ENCODE results near the gene POU2AF1.

POU2AF1 gene, protein sequence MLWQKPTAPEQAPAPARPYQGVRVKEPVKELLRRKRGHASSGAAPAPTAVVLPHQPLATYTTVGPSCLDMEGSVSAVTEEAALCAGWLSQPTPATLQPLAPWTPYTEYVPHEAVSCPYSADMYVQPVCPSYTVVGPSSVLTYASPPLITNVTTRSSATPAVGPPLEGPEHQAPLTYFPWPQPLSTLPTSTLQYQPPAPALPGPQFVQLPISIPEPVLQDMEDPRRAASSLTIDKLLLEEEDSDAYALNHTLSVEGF

DNA sequence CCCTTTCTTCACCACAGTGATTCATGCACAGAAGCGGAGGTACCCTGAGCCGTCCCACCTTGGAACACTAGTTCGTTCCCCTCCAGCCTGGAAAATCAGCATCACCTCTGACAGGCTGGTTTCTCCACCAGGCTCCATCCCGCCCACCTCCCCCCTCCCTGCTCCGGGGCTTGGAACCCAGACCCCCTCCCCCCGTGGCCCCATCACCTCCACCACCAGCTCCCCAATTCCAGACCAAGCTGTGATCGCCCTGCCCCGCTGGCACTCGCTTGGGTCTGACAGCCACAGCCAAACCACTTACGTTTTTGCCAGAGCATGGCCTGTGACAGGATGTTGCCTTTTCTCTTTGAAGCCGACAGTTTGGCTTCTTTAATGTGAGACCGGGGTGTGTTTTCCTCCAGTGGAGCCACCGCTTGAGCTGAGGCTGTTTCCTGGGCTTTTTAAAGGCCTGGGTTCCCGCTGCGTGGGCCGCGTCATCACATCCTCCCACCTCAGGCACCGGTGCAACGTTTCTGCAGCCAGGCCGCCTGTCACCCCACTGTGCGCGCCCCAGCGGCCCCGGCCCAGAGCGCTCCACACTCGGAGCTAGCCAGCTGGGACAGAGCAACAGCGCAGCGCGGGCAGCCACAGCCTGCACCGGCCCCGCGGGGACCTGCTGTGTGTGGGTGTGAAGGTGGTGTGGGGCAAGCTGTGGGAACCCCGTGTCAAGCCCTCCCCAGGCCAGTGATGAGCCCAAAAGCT, at the start of gene POU2AF1:
Gene POU2AF1, minus strand, starts transcription at position 415 of the 741 bp plus-strand sequence. Its CDS starts 98 bp downstream, at position 317.
- in situ Hi-C loops (cut with MboI; ENCODE audit: low sequenced_read_pairs, unreplicated experiment): no loop called here

DNA sequence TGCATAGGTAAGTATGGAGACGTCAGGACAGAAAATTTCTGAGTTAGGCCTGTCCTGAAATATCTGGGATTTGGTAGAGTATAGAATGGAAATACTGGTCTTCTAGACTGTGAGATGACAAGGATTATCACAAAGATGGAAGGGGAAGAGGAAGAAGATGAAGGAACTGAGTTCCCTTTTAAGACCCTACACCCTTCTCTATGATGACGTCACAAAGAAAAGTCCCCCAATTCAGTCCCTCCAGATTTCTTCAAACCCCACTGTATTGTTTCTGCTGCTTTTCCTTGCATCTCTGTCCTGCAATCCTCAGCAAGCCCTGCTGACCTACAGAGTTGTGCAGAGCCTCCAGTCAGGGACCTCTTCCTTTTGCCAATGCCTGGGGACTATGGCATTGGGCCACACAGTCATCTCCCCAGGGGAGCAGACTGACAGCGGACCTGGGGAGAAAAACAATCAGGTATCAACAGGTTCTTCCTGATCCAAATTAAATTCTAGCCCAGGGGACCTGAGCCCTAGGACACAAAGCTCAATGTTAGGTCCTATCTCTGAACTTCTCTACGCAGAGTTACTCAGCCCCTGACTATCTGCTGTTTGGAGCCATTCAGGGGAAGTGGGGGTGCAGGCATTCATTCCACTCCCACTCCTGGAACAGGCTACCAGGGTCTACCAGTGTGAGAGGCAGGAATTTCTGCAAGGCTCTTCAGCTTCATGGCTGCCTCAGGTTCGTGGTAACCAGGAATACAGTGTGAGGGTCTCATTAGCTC, 49.2 kb upstream of the POU2AF1 start:
- in situ Hi-C loops (cut with MboI; ENCODE audit: low sequenced_read_pairs, unreplicated experiment): loop anchor here (5.0 to 25.0 kb wide), 2 partner anchors 146 to 966 kb away; no protein-coding TSS in a partner anchor
- no peak for DNase-seq (ENCODE audit: low spot score)
- TF ChIP-seq, protein P1, sequence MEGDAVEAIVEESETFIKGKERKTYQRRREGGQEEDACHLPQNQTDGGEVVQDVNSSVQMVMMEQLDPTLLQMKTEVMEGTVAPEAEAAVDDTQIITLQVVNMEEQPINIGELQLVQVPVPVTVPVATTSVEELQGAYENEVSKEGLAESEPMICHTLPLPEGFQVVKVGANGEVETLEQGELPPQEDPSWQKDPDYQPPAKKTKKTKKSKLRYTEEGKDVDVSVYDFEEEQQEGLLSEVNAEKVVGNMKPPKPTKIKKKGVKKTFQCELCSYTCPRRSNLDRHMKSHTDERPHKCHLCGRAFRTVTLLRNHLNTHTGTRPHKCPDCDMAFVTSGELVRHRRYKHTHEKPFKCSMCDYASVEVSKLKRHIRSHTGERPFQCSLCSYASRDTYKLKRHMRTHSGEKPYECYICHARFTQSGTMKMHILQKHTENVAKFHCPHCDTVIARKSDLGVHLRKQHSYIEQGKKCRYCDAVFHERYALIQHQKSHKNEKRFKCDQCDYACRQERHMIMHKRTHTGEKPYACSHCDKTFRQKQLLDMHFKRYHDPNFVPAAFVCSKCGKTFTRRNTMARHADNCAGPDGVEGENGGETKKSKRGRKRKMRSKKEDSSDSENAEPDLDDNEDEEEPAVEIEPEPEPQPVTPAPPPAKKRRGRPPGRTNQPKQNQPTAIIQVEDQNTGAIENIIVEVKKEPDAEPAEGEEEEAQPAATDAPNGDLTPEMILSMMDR (IDR thresholded peaks at IDR 0.05; ENCODE audit: borderline replicate concordance, control extremely low read depth, extremely low read depth, insufficient read depth, missing control alignments): no peak

More for the DNA sequence above, at the start of gene POU2AF1:
- TF ChIP-seq, protein P1 (IDR thresholded peaks at IDR 0.05; ENCODE audit: borderline replicate concordance, control extremely low read depth, extremely low read depth, insufficient read depth, missing control alignments): no peak
- DNase-seq (ENCODE audit: low spot score): peak; percentile 82

DNA sequence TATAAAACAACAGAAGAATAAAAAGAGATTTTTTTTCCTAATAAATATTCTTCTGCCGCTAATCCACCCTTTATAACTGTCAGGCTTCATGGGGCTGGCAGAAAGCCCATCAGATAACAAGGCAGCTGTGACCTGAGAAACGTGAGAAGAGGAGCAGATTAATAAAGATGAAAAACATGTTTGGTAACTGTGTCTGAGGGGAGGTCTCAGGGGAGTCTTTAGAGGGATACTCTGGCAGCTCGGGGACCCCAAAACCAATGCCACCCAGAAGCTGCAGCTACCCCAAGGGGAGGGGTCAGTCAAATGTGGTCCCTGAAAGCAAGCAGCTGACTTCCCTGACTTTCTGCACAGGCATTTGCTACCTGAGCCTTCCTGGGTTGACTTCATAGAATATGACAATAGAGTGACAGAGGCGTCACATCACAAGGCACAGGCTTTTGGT, 48.4 kb upstream of the POU2AF1 start:
- DNase-seq (ENCODE audit: low spot score): no peak
- in situ Hi-C loops (cut with MboI; ENCODE audit: low sequenced_read_pairs, unreplicated experiment): loop anchor here (5.0 to 25.0 kb wide), 2 partner anchors 145 to 965 kb away; no protein-coding TSS in a partner anchor
- TF ChIP-seq, protein P1 (IDR thresholded peaks at IDR 0.05; ENCODE audit: borderline replicate concordance, control extremely low read depth, extremely low read depth, insufficient read depth, missing control alignments): no peak

DNA sequence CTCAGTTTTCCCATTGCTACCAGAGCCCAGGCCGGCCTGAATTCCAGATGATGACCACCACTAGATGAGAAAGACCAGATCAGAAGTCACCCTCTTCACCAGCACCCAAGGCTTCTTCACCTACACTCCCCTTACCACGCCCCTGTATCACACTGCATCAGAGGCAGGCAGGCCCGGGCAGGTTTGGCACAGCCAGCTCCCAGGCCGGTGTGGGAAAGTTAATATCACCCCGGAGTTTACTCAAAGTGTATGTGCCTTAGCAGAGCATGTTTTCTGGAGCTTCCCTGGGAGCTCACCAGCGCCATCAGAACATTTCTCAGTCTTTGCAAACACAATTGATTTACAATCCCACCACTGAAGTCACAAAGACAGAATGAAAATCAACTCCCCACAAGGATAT, 47.5 kb upstream of the POU2AF1 start:
- in situ Hi-C loops (cut with MboI; ENCODE audit: low sequenced_read_pairs, unreplicated experiment): loop anchor here (5.0 to 25.0 kb wide), 2 partner anchors 144 to 964 kb away; no protein-coding TSS in a partner anchor
- TF ChIP-seq, protein P1 (IDR thresholded peaks at IDR 0.05; ENCODE audit: borderline replicate concordance, control extremely low read depth, extremely low read depth, insufficient read depth, missing control alignments): no peak
- DNase-seq (ENCODE audit: low spot score): no peak

DNA sequence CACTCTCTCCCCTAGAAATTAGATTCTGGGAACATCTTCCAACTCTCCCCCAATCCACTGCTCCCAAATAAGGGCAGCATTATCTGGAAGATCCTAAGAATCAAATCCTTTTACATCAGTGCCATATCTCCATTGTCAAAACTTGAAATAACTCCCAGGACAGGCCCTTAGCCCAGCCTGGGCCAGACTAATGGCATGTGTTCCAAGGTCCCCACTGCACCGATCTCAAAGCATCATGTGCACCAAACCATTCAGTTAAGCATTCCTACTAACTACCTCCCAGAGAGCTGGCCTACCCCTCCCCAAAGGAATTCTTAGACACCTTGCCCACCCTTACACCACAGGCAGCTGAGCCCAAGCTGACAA, 44.2 kb upstream of the POU2AF1 start:
- TF ChIP-seq, protein P1 (IDR thresholded peaks at IDR 0.05; ENCODE audit: borderline replicate concordance, control extremely low read depth, extremely low read depth, insufficient read depth, missing control alignments): no peak
- in situ Hi-C loops (cut with MboI; ENCODE audit: low sequenced_read_pairs, unreplicated experiment): loop anchor here (5.0 kb wide), 1 partner anchor 51 kb away; no protein-coding TSS in a partner anchor
- DNase-seq (ENCODE audit: low spot score): no peak

All from GM13976 (cell line).